Activated CD4-positive, alpha-beta T cell treated with anti-CD3 and anti-CD28 coated beads, Interleukin-2, amount 10 ng/mL, durations not matched to agents 7 days and 5 days (primary cell): ENCODE results near the gene PANX1. TPM values are rescaled to one million over a fixed set of nuclear protein-coding genes. Genes with fewer than 3 reads are reported as not detected.
"Not testable (repeated sequence)": the region's sequence is repeated elsewhere in the genome, so short reads cannot be mapped to it uniquely, and the experiment has no call there.

Experiments
- CTCF ChIA-PET: fragments of 350-600 bp; sonication (Branson Sonifier 250); formaldehyde crosslinking; loops from one replicate; lab custom pipeline; 2021; ENCODE audit warnings: antibody characterized with exemption; lab: Charles Lee
- POLR2A ChIA-PET: fragments of 350-600 bp; sonication (Branson Sonifier 250); formaldehyde crosslinking; loops from one replicate; lab custom pipeline; 2021; ENCODE audit warnings: antibody characterized with exemption; lab: Charles Lee
- DNase-seq: peaks from one replicate; pipeline ENCODE4 v3.0.0-alpha.2; 2020
- H3K27ac Mint-ChIP-seq: one replicate; pipeline ENCODE4 v1.8.0; 2021; ENCODE audit warnings: mild to moderate bottlenecking, moderate library complexity, mixed read lengths
- H3K27me3 Mint-ChIP-seq: one replicate; pipeline ENCODE4 v1.8.0; 2021; ENCODE audit warnings: mixed read lengths
- H3K36me3 Mint-ChIP-seq: one replicate; pipeline ENCODE4 v1.8.0; 2021; ENCODE audit warnings: low read depth, mixed read lengths
- H3K4me1 Mint-ChIP-seq: one replicate; pipeline ENCODE4 v1.8.0; 2021; ENCODE audit warnings: mixed read lengths
- H3K4me3 Mint-ChIP-seq: one replicate; pipeline ENCODE4 v1.8.0; 2021; ENCODE audit warnings: mild to moderate bottlenecking, moderate library complexity, mixed read lengths
- H3K9me3 Mint-ChIP-seq: one replicate; pipeline ENCODE4 v1.8.0; 2021; ENCODE audit warnings: mixed read lengths
- total RNA-seq, 2 experiments: library from RNA; stranded (reverse); gene quantifications; one replicate each; pipeline ENCODE4 v1.2.3, GENCODE V29; 2021

Gene PANX1
- total RNA-seq, 2 experiments from 2014 or later: 13.2 to 13.9 TPM

DNA sequence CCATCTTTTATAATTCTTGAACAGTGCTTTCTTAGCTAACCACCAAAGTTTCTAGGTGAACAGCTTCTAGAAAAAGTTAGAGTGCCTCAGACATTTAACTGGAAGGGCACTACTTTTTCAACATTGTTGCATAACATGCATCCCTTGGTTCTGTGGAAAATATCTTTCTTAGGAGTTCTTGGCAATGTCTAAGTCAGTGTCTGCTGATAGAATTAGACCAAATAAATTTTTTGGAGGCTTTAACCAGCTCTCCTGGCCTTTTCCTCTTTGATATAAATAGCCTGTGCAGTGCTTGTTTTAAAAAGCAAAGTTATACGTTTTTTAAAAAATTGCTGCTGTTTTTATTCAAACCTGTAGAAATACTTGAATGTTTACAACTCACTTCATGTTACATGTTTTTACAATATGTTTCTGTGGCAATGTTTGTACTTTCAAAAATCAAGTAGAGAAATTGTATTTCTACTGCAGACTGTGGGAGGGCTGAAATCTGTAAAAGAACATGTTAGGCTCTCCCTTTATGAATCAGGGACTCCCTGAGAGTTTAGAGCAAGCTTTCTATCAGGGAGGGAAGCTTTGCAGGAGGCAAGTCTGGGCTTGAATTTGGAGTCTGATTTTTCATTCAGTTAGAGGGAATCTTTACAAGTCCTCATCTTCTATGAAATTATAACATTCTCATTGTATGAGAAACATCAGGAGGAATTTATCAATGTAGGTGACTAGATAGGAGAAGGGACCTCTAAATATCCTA lies 16.3 kb upstream of the PANX1 start:
- no peak overlapping the region for H3K4me3 Mint-ChIP-seq
- no peaks in the 10 kb centered on the region for H3K9me3 Mint-ChIP-seq
- no peaks in the 10 kb centered on the region for H3K4me1 Mint-ChIP-seq
- H3K36me3 Mint-ChIP-seq: no peaks in the 10 kb centered on the region
- CTCF ChIA-PET: no interaction called here
- POLR2A ChIA-PET: no interaction called here
- peaks cover 19% of the 10 kb centered on the region for H3K27me3 Mint-ChIP-seq
- H3K27ac Mint-ChIP-seq: no peak overlapping the region
- DNase-seq: no peak

GRCh38 chr11:94117197-94117574 lies 11.5 kb upstream of the PANX1 start:
- H3K4me3 Mint-ChIP-seq: no peak overlapping the region
- no peaks in the 10 kb centered on the region for H3K36me3 Mint-ChIP-seq
- no peak for DNase-seq
- peaks cover 11% of the 10 kb centered on the region for H3K27me3 Mint-ChIP-seq
- ChIA-PET POLR2A (no interaction called here), CTCF (interaction anchor here (0.7 kb wide), 1 partner anchor 130 kb away, joined by 3 read pairs; no protein-coding TSS in a partner anchor)
- H3K27ac Mint-ChIP-seq: no peak overlapping the region
- no peaks in the 10 kb centered on the region for H3K4me1 Mint-ChIP-seq
- no peaks in the 10 kb centered on the region for H3K9me3 Mint-ChIP-seq

DNA sequence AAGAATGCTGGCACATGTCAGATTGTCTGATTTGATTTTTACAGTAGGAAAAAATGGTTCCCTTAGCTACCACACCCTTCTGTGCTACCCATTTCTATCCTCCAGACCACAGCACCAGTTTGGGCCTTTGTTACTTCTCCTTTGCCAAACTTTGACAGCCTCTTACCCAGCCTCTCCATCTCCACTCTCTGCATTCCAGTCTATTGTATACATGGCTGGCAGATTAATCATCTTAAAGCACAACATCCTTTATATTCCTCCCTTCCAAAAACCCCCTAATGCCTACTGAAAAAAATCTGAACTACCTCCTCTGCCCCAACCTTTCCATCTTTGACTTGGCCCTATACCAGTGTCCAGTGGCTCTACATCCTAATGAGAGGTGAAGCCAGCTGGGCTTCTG lies 10.8 kb upstream of the PANX1 start:
- Mint-ChIP-seq H3K4me3 (no peak overlapping the region), H3K27me3 (peaks cover 11% of the 10 kb centered on the region), H3K36me3 (no peaks in the 10 kb centered on the region), H3K4me1 (no peaks in the 10 kb centered on the region), H3K27ac (no peak overlapping the region), H3K9me3 (no peaks in the 10 kb centered on the region)
- ChIA-PET CTCF (interaction anchor here (0.5 to 1.9 kb wide), 3 partner anchors 10 to 929 kb away, joined by 3 to 4 read pairs (median 4); partner anchors contain the start of gene PANX1), POLR2A (no interaction called here)
- DNase-seq: no peak

GRCh38 chr11:94119676-94120075 lies 9.0 kb upstream of the PANX1 start:
- H3K27ac Mint-ChIP-seq, H3K36me3 Mint-ChIP-seq, DNase-seq, H3K9me3 Mint-ChIP-seq, H3K4me1 Mint-ChIP-seq, H3K4me3 Mint-ChIP-seq, H3K27me3 Mint-ChIP-seq, POLR2A ChIA-PET: not testable (repeated sequence)
- CTCF ChIA-PET: interaction anchor here (0.7 to 1.9 kb wide), 2 partner anchors 9 kb away, joined by 3 to 4 read pairs; partner anchors contain the start of gene PANX1

DNA sequence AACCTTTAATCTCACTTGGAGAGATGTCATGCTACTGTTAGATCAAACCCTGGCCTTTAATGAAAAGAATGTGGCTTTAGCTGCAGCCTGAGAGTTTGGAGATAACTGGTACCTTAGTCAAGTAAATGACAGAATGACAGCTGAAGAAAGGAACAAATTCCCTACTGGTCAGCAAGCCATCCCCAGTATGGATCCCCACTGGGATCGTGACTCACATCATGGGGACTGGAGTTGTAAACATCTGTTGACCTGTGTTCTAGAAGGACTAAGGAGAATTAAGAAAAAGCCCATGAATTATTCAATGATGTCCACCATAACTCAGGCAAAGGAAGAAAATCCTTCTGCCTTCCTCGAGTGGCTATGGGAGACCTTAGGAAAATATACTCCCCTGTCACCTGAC lies 8.1 kb upstream of the PANX1 start:
- H3K27me3 Mint-ChIP-seq, POLR2A ChIA-PET, CTCF ChIA-PET, H3K4me1 Mint-ChIP-seq, H3K9me3 Mint-ChIP-seq, H3K27ac Mint-ChIP-seq, H3K4me3 Mint-ChIP-seq, DNase-seq, H3K36me3 Mint-ChIP-seq: not testable (repeated sequence)

- no peaks in the 10 kb centered on the region for H3K36me3 Mint-ChIP-seq
- no peaks in the 10 kb centered on the region for H3K4me1 Mint-ChIP-seq
- no peaks in the 10 kb centered on the region for H3K27me3 Mint-ChIP-seq
- CTCF ChIA-PET: no interaction called here
- no peak for DNase-seq
- H3K9me3 Mint-ChIP-seq: no peaks in the 10 kb centered on the region
- no peak overlapping the region for H3K27ac Mint-ChIP-seq
- no peak overlapping the region for H3K4me3 Mint-ChIP-seq
- POLR2A ChIA-PET: no interaction called here
Observed at GRCh38 chr11:94120946-94121345, 7.7 kb upstream of the PANX1 start.

DNA sequence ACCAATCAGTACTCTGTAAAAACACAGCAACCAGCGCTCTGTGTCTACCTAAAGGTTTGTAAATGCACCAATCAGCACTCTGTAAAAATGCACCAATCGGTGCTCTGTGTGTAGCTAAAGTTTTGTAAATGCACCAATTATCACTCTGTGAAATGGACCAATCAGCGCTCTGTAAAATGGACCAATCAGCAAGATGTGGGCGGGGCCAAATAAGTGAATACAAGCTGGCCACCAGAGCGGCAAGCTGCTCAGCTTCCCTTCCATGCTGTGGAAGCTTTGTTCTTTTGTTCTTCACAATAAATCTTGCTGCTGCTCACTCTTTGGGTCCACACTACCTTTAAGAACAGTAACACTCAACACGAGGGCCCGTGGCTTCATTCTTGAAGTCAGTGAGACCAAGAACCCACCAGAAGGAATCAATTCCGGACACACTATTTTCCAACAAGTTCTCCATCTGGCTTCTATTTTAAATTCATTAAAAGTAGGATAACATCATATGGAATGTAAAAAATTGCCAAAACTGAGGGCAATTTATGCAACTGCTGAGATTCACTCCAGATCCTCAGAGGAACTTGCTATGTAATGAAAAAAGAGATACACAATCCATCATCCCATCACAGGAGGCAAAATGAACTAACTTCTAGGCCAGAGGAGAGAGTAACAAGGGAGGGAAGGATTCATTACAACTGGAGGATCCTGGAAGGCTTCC lies 3.1 kb upstream of the PANX1 start:
- Mint-ChIP-seq H3K9me3 (no peaks in the 10 kb centered on the region), H3K27me3 (no peaks in the 10 kb centered on the region), H3K4me3 (no peak overlapping the region), H3K36me3 (no peaks in the 10 kb centered on the region), H3K4me1 (peaks cover 19% of the 10 kb centered on the region), H3K27ac (no peak overlapping the region)
- DNase-seq: peak; percentile 22
- ChIA-PET CTCF (no interaction called here), POLR2A (no interaction called here)

DNA sequence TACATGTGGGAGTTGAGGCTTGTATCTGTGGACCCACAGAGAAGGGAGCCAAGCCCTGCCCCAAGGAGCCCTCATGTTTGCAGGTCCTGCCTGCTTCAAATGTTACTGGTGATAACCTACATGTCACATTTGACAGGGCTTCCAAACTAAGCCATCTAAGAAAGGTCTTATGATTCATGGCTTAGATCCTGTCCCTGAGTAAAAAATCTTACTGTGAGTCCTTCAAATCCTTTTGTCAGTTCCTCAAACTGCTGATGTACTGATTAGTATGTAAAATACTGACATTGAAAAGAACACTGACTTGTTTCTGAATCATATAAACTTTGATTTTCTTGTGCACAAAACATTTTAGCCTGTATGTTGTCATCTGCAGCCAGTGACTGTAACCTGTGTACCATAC lies 1.0 kb upstream of the PANX1 start:
- H3K36me3 Mint-ChIP-seq: no peaks in the 10 kb centered on the region
- ChIA-PET CTCF (interaction anchor here (1.2 to 1.8 kb wide), 3 partner anchors 9 to 1045 kb away, joined by 3 to 6 read pairs (median 4); no protein-coding TSS in a partner anchor), POLR2A (no interaction called here)
- H3K4me1 Mint-ChIP-seq: peaks cover 19% of the 10 kb centered on the region
- no peaks in the 10 kb centered on the region for H3K27me3 Mint-ChIP-seq
- H3K27ac Mint-ChIP-seq: peak overlapping the region; percentile 95
- DNase-seq: no peak
- no peak overlapping the region for H3K4me3 Mint-ChIP-seq
- H3K9me3 Mint-ChIP-seq: no peaks in the 10 kb centered on the region

GRCh38 chr11:94128291-94128745 lies 323 bp upstream of the PANX1 start:
- no peaks in the 10 kb centered on the region for H3K36me3 Mint-ChIP-seq
- H3K27ac Mint-ChIP-seq: peak overlapping the region; percentile 95
- CTCF ChIA-PET: interaction anchor here (1.2 to 1.8 kb wide), 3 partner anchors 10 to 1045 kb away, joined by 3 to 6 read pairs (median 4); no protein-coding TSS in a partner anchor
- H3K9me3 Mint-ChIP-seq: no peaks in the 10 kb centered on the region
- peaks cover 21% of the 10 kb centered on the region for H3K4me1 Mint-ChIP-seq
- POLR2A ChIA-PET: interaction anchor here (1.7 kb wide), 1 partner anchor 387 kb away, joined by 6 read pairs; the partner anchor contains the start of genes C11orf54 and TAF1D
- no peaks in the 10 kb centered on the region for H3K27me3 Mint-ChIP-seq
- DNase-seq: no peak
- no peak overlapping the region for H3K4me3 Mint-ChIP-seq

- CTCF ChIA-PET: interaction anchor here (1.8 kb wide), 1 partner anchor 9 kb away, joined by 6 read pairs; no protein-coding TSS in a partner anchor
- Mint-ChIP-seq H3K4me3 (no peak overlapping the region), H3K36me3 (no peaks in the 10 kb centered on the region), H3K27me3 (no peaks in the 10 kb centered on the region), H3K27ac (no peak overlapping the region), H3K9me3 (no peaks in the 10 kb centered on the region), H3K4me1 (peaks cover 33% of the 10 kb centered on the region)
- POLR2A ChIA-PET: interaction anchor here (1.7 kb wide), 1 partner anchor 388 kb away, joined by 6 read pairs; the partner anchor contains the start of genes C11orf54 and TAF1D
- peak; percentile 40 for DNase-seq
Observed at GRCh38 chr11:94129512-94130297, 1.1 kb downstream of the PANX1 start.

DNA sequence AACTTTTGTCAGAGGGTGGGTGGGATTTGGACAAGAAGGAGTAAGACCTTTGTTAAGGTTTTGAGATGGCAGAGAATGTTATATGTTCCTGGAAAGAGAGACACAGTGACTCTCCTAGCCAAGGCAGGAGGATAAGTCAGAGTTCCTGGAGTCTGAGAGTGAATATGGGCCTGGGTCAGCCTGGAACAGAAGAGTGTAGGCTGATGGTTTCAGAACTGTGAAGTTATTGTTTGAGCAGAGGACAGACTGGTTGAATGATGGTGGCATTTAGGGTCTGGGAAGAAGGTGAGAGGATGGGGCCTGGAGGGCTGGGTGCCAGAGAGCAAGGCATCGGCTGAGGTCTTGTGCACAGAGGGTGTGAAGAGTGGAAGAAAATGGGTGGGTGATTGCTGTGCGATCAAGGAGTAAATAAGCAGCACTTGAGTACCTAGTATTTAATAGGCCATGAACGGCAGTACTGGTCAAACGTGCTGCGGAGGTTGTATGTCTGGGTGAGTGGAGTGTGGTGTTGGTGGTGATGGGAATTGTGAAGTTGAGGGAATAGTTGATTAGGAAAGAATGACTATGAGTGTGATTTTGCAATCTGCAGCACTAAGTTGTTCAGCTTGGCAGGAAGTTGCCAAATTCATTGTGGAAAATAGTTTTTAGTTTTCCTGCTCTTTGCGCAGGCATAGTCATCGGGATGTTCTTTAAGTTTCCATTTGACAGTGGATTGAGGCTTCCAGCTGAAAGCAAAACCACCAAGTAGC lies 1.8 kb downstream of the PANX1 start:
- Mint-ChIP-seq H3K4me1 (peaks cover 39% of the 10 kb centered on the region), H3K27me3 (no peaks in the 10 kb centered on the region), H3K9me3 (no peaks in the 10 kb centered on the region), H3K36me3 (no peaks in the 10 kb centered on the region), H3K4me3 (no peak overlapping the region), H3K27ac (no peak overlapping the region)
- DNase-seq: no peak
- CTCF ChIA-PET: no interaction called here
- POLR2A ChIA-PET: interaction anchor here (1.7 kb wide), 1 partner anchor 389 kb away, joined by 6 read pairs; the partner anchor contains the start of genes C11orf54 and TAF1D
